T-cell (primary cell): ENCODE results near the gene GCNT2. TPM values are rescaled to one million over a fixed set of nuclear protein-coding genes. Genes with fewer than 3 reads are reported as not detected.

Source experiments
- ATAC-seq, 4 experiments: fragments of 200-7000 bp in 3 of 4; fragments of 150-1000 bp in 1 of 4; cut with Tn5 transposase; replicated peaks in 1 of 4; 1 replicate in 3 of 4; 2 replicates in 1 of 4; pipeline ENCODE4 v1.10.0; 2021; ENCODE audit warnings: moderate library complexity in 3 of 4, mild to moderate bottlenecking in 2 of 4, moderate number of reproducible peaks in 1 of 4
- CTCF ChIA-PET, 2 donors: fragments of 300-600 bp; sonication (Branson Sonifier 250); formaldehyde crosslinking; loops; one replicate each; lab custom pipeline; 2022; ENCODE audit warnings: antibody characterized with exemption in 2 of 2; lab: Charles Lee
- POLR2A ChIA-PET, 2 donors: fragments of 300-600 bp; sonication (Branson Sonifier 250); formaldehyde crosslinking; loops; one replicate each; lab custom pipeline; 2022; ENCODE audit warnings: antibody characterized with exemption in 2 of 2; lab: Charles Lee
- DNase-seq, 35 experiments: peaks; one replicate each; pipeline versions ENCODE4 v3.0.0 to v3.0.0-alpha.2; 2013 to 2023
- H3K27ac ChIP-seq: one replicate; pipeline ENCODE4 v1.5.1; 2013; ENCODE audit warnings: low read length
- H3K27me3 ChIP-seq, 2 experiments: replicated peaks in 1 of 2; 1 replicate in 1 of 2; 2 replicates in 1 of 2; pipeline versions ENCODE4 v1.6.1 to v1.7.0; 2013; ENCODE audit warnings: low read length in 1 of 2, mixed read lengths in 1 of 2; ENCODE audit not compliant: control insufficient read depth in 2 of 2, insufficient read depth in 2 of 2; ENCODE audit errors: extremely low read depth in 1 of 2
- H3K36me3 ChIP-seq, 2 donors: 1 replicate in 1 of 2; 2 replicates in 1 of 2; pipeline versions ENCODE4 v1.6.1 to v1.7.0; 2013; ENCODE audit warnings: low read length in 1 of 2; ENCODE audit not compliant: control insufficient read depth in 2 of 2, insufficient read depth in 1 of 2; ENCODE audit errors: extremely low read depth in 1 of 2
- H3K4me1 ChIP-seq, 2 experiments: 1 replicate in 1 of 2; 2 replicates in 1 of 2; pipeline versions ENCODE4 v1.6.1 to v1.7.0; 2013; ENCODE audit warnings: low read length in 2 of 2, mixed read lengths in 1 of 2; ENCODE audit not compliant: insufficient read depth in 2 of 2, control insufficient read depth in 1 of 2; ENCODE audit errors: extremely low read depth in 1 of 2
- H3K4me3 ChIP-seq, 2 donors: 1 replicate in 1 of 2; 2 replicates in 1 of 2; pipeline versions ENCODE4 v1.5.1 to v1.7.0; 2013; ENCODE audit warnings: mild to moderate bottlenecking in 2 of 2, low read length in 1 of 2, moderate library complexity in 1 of 2; ENCODE audit not compliant: control insufficient read depth in 1 of 2; ENCODE audit errors: extremely low read depth in 1 of 2
- H3K9me3 ChIP-seq: 2 replicates; pipeline ENCODE4 v1.7.0; 2013
- H3K27ac Mint-ChIP-seq, 2 donors: one replicate each; pipeline ENCODE4 v1.8.0; 2020 to 2021; ENCODE audit warnings: mild to moderate bottlenecking in 2 of 2, mixed read lengths in 2 of 2
- H3K27me3 Mint-ChIP-seq, 2 donors: one replicate each; pipeline ENCODE4 v1.8.0; 2021 to 2022; ENCODE audit warnings: mixed read lengths in 2 of 2
- H3K36me3 Mint-ChIP-seq: one replicate; pipeline ENCODE4 v1.8.0; 2021; ENCODE audit warnings: mixed read lengths
- H3K4me1 Mint-ChIP-seq, 3 donors: one replicate each; pipeline ENCODE4 v1.8.0; 2020 to 2022; ENCODE audit warnings: mixed read lengths in 3 of 3, mild to moderate bottlenecking in 1 of 3
- H3K4me3 Mint-ChIP-seq, 3 donors: one replicate each; pipeline ENCODE4 v1.8.0; 2020 to 2022; ENCODE audit warnings: mild to moderate bottlenecking in 3 of 3, mixed read lengths in 3 of 3, moderate library complexity in 3 of 3
- H3K9me3 Mint-ChIP-seq, 3 donors: one replicate each; pipeline ENCODE4 v1.8.0; 2020 to 2022; ENCODE audit warnings: mixed read lengths in 3 of 3
- WGBS: methylation state at CpG from one replicate; pipeline ENCODE4 v1.1.5; 2013; ENCODE audit warnings: missing lambda C conversion rate; ENCODE audit not compliant: insufficient coverage; 5-methylcytosine and 5-hydroxymethylcytosine counted together
- total RNA-seq, 35 experiments: library from RNA in 6 of 35; stranded (reverse) in 6 of 35; fragments of 120-200 nt in 1 of 35; gene quantifications; one replicate each; pipeline versions ENCODE4 v1.2.1 to v1.2.4 and lab custom pipeline; 2013 to 2026

The GCNT2 gene
- total RNA-seq, 5 donors from 2014 or later (not counting 1 experiment from before 2014, with no cell fraction given) = 2.2 to 6.8 (median 2.9) TPM

DNA sequence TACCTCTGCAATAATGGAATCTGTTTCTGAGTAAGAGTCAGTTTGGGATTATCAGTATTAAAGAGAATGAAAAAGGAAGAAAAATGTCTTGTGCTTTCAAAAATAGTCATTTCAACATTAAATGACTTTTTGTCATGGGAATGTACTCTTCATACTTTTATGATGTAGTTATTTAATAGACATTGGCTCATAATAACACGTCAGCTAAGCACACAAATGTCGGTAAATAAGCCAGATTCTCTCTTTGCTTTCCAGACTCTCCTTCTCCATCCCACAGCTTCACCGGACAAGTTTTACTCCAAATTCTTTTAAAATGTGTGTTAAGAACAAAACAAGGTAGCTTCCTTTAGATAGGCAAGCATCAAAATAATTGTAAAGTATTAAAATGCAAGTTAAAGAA lies 97.3 kb downstream of the GCNT2 start:
- Histone ChIP-seq H3K27me3 (no peaks in the 10 kb centered on the region), H3K36me3 (no peaks in the 10 kb centered on the region), H3K4me1 (no peaks in the 10 kb centered on the region), H3K9me3 (no peaks in the 10 kb centered on the region), H3K27ac (no peak overlapping the region), H3K4me3 (no peak overlapping the region)
- no peaks in the 10 kb centered on the region for H3K9me3 Mint-ChIP-seq
- peaks cover 18% of the 10 kb centered on the region for H3K36me3 Mint-ChIP-seq
- no peaks in the 10 kb centered on the region for H3K4me1 Mint-ChIP-seq
- no peak overlapping the region for H3K27ac Mint-ChIP-seq
- POLR2A ChIA-PET = no interaction called here
- no peaks in the 10 kb centered on the region for H3K27me3 Mint-ChIP-seq
- DNase-seq (no peak), ATAC-seq (no peak)
- CTCF ChIA-PET = no interaction called here
- H3K4me3 Mint-ChIP-seq = no peak overlapping the region
- no CpG with 5 or more reads among the region's 3 CpGs for WGBS

- Mint-ChIP-seq H3K4me3 (no peak overlapping the region), H3K36me3 (peaks cover 43% of the 10 kb centered on the region), H3K4me1 (no peaks in the 10 kb centered on the region), H3K27ac (no peak overlapping the region), H3K9me3 (no peaks in the 10 kb centered on the region), H3K27me3 (no peaks in the 10 kb centered on the region)
- Histone ChIP-seq H3K4me1 (no peaks in the 10 kb centered on the region), H3K27me3 (no peaks in the 10 kb centered on the region), H3K9me3 (no peaks in the 10 kb centered on the region), H3K36me3 (no peaks in the 10 kb centered on the region), H3K27ac (no peak overlapping the region), H3K4me3 (no peak overlapping the region)
- ATAC-seq (no peak), DNase-seq (no peak)
- ChIA-PET POLR2A (no interaction called here), CTCF (no interaction called here)
- WGBS = 100% methylated on average over 3 of the region's 5 CpGs
Measured at GRCh38 chr6:10621213-10621612, 100.1 kb downstream of the GCNT2 start.

- POLR2A ChIA-PET = no interaction called here
- Histone ChIP-seq H3K27ac (no peak overlapping the region), H3K9me3 (no peaks in the 10 kb centered on the region), H3K4me3 (no peak overlapping the region), H3K36me3 (no peaks in the 10 kb centered on the region), H3K27me3 (no peaks in the 10 kb centered on the region), H3K4me1 (no peaks in the 10 kb centered on the region)
- DNase-seq = no peak
- Mint-ChIP-seq H3K9me3 (no peaks in the 10 kb centered on the region), H3K27me3 (no peaks in the 10 kb centered on the region), H3K36me3 (peaks cover 49% of the 10 kb centered on the region), H3K4me1 (no peaks in the 10 kb centered on the region), H3K4me3 (no peak overlapping the region), H3K27ac (no peak overlapping the region)
- CTCF ChIA-PET = no interaction called here
- ATAC-seq = no peak
- WGBS = no CpG with 5 or more reads among the region's 4 CpGs
Measured at GRCh38 chr6:10621847-10622246, 100.7 kb downstream of the GCNT2 start.

DNA sequence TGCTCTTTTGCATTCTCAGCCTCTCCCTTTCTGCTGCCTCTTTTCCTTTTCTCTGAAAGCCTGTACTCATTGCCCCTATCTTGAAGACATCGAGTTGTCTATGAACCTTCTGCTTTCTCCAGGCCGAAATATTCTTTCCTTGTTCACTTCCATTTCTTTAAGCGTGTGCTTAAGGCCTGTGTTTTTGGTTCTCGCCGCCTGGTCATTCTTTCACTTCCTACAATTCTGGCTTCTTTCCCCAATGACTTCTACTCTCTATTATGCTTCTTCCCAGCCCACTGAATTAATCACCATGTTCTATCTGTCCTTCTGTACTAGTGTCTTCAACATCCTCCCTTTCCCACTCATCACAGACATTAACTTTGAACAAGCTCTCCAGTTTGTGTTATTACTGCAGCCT lies 103.7 kb downstream of the GCNT2 start:
- H3K27me3 ChIP-seq = no peaks in the 10 kb centered on the region
- Mint-ChIP-seq H3K27me3 (no peaks in the 10 kb centered on the region), H3K36me3 (peaks cover 55% of the 10 kb centered on the region), H3K27ac (no peak overlapping the region), H3K4me1 (no peaks in the 10 kb centered on the region), H3K4me3 (no peak overlapping the region), H3K9me3 (no peaks in the 10 kb centered on the region)
- H3K9me3 ChIP-seq = no peaks in the 10 kb centered on the region
- POLR2A ChIA-PET = no interaction called here
- H3K4me1 ChIP-seq = no peaks in the 10 kb centered on the region
- DNase-seq = no peak
- no peak for ATAC-seq
- H3K36me3 ChIP-seq = no peaks in the 10 kb centered on the region
- H3K4me3 ChIP-seq = no peak overlapping the region
- CTCF ChIA-PET = interaction anchor here in 1 of 2 donors (0.6 kb wide), 1 partner anchor 1722 kb away, joined by 4 read pairs; no protein-coding TSS in a partner anchor
- H3K27ac ChIP-seq = no peak overlapping the region
- 97% methylated on average over 5 of the region's 5 CpGs for WGBS

DNA sequence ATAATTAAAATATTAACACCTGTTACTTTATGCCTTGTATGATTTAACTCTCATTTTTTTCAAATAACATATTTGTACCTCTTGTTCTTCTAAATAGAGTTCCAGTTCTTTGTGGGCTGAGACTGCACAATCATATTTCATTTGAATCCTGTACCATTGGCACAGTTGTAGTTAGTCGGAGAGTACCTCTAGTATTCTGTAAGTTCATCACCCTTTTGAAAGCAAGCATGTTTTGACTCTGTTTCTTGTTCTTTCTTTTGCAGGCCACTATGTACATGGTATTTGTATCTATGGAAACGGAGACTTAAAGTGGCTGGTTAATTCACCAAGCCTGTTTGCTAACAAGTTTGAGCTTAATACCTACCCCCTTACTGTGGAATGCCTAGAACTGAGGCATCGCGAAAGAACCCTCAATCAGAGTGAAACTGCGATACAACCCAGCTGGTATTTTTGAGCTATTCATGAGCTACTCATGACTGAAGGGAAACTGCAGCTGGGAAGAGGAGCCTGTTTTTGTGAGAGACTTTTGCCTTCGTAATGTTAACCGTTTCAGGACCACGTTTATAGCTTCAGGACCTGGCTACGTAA lies 105.1 kb downstream of the GCNT2 start:
- H3K4me3 ChIP-seq = no peak overlapping the region
- no peaks in the 10 kb centered on the region for H3K27me3 Mint-ChIP-seq
- WGBS = 100% methylated on average over 2 of the region's 9 CpGs
- no peaks in the 10 kb centered on the region for H3K9me3 Mint-ChIP-seq
- H3K36me3 ChIP-seq = no peaks in the 10 kb centered on the region
- peaks cover 52% of the 10 kb centered on the region for H3K36me3 Mint-ChIP-seq
- no peak for DNase-seq
- H3K27ac ChIP-seq = no peak overlapping the region
- no peaks in the 10 kb centered on the region for H3K9me3 ChIP-seq
- no peaks in the 10 kb centered on the region for H3K27me3 ChIP-seq
- no peaks in the 10 kb centered on the region for H3K4me1 Mint-ChIP-seq
- ChIA-PET CTCF (no interaction called here), POLR2A (no interaction called here)
- no peak for ATAC-seq
- no peak overlapping the region for H3K27ac Mint-ChIP-seq
- no peak overlapping the region for H3K4me3 Mint-ChIP-seq
- no peaks in the 10 kb centered on the region for H3K4me1 ChIP-seq

DNA sequence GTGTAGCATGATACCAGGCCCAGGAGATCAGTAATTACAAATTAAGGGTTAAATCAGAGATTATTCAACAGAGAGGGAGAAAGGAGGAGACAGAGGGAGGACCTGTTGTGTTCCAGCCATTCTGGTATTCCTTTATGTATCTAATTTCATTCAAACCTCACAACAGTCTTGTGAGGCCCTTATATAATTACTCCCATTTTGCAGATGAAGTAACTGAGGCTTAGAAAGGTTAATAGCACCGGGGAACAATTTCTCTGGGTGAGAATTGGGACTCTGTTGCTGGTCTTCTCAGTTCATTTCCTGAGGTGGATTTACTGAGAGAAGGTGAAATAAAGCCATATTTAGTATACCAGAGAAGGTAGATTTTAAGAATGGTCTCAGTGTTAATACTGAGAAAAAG lies 106.6 kb downstream of the GCNT2 start:
- no CpG with 5 or more reads among the region's 1 CpG for WGBS
- no peak overlapping the region for H3K4me3 ChIP-seq
- Mint-ChIP-seq H3K27me3 (no peaks in the 10 kb centered on the region), H3K9me3 (no peaks in the 10 kb centered on the region), H3K4me1 (no peaks in the 10 kb centered on the region), H3K4me3 (no peak overlapping the region), H3K36me3 (peaks cover 40% of the 10 kb centered on the region), H3K27ac (no peak overlapping the region)
- no peaks in the 10 kb centered on the region for H3K36me3 ChIP-seq
- no peak overlapping the region for H3K27ac ChIP-seq
- ATAC-seq = no peak
- POLR2A ChIA-PET = no interaction called here
- H3K27me3 ChIP-seq = no peaks in the 10 kb centered on the region
- DNase-seq = no peak
- H3K9me3 ChIP-seq = no peaks in the 10 kb centered on the region
- CTCF ChIA-PET = no interaction called here
- no peaks in the 10 kb centered on the region for H3K4me1 ChIP-seq

DNA sequence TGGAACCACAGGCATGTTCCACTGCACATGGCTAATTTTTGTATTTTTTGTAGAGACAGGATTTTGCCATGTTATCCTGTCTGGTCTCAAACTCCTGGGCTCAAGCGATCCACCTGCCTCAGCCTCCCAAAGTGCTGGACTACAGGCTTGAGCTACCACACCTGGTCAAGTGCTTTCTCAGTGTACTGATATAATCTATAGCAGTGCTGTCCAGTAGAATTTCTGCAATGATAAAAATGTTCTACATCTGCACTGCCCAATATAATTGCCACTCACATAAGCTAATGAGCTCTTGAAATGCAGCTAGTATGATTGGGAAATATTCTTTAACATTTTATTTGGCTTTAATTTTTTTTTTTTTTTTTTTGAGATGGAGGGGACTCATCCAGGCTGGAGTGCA lies 109.0 kb downstream of the GCNT2 start:
- Histone ChIP-seq H3K36me3 (no peaks in the 10 kb centered on the region), H3K27ac (no peak overlapping the region), H3K27me3 (no peaks in the 10 kb centered on the region), H3K9me3 (no peaks in the 10 kb centered on the region), H3K4me1 (no peaks in the 10 kb centered on the region), H3K4me3 (no peak overlapping the region)
- ChIA-PET POLR2A (interaction anchor here in 1 of 2 donors (0.7 kb wide), 1 partner anchor 1370 kb away, joined by 6 read pairs; no protein-coding TSS in a partner anchor), CTCF (interaction anchor here in 1 of 2 donors (0.7 kb wide), 1 partner anchor 90 kb away, joined by 3 read pairs; no protein-coding TSS in a partner anchor)
- Mint-ChIP-seq H3K27me3 (no peaks in the 10 kb centered on the region), H3K4me1 (no peaks in the 10 kb centered on the region), H3K9me3 (no peaks in the 10 kb centered on the region), H3K27ac (no peak overlapping the region), H3K36me3 (peaks cover 19% of the 10 kb centered on the region), H3K4me3 (no peak overlapping the region)
- DNase-seq (no peak), ATAC-seq (no peak)
- 88% methylated on average over 1 of the region's 1 CpG for WGBS
